ENCODE data around the gene GPBAR1. TPM values are rescaled to one million over a fixed set of nuclear protein-coding genes. Genes with fewer than 3 reads are reported as not detected.

The GPBAR1 gene
- total and polyA plus RNA-seq, 12 donors: 0.36 to 3.7 (median 1.5) TPM

DNA sequence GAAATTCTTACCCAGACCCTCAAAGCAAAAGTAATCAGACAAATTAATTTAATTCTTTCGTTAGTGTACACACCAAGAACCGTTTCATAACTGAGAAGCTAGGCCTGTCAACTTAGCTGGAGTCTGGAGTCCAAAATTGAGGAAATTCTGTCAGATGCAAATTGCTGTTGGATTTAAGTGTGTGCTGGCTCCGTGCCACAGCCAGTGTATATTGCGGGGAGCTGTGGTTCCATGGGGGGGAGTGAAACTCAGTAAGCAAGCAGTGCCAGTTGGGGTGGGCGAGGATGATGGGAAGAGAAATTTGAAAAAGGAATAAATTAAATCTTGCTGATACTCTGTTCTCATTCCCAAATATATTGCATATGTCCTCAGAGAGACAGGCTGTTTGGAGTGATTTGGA is 39.8 kb upstream of the GPBAR1 start:
- Histone ChIP-seq H3K4me3 (peak overlapping the region in 1 of 10 donors; percentile 97), H3K36me3 (peaks cover 0 to 71% (median 11%) of the 10 kb centered on the region in 9 donors), H3K4me1 (peaks cover 11 to 85% (median 69%) of the 10 kb centered on the region in 9 donors), H3K9me3 (no peaks in the 10 kb centered on the region), H3K27ac (peak overlapping the region in 2 of 10 donors; percentile 23 to 99), H3K27me3 (no peaks in the 10 kb centered on the region)
- 61 to 65% methylated on average over 5 of the region's 5 CpGs for WGBS, 2 donors
- TF ChIP-seq, protein P1, sequence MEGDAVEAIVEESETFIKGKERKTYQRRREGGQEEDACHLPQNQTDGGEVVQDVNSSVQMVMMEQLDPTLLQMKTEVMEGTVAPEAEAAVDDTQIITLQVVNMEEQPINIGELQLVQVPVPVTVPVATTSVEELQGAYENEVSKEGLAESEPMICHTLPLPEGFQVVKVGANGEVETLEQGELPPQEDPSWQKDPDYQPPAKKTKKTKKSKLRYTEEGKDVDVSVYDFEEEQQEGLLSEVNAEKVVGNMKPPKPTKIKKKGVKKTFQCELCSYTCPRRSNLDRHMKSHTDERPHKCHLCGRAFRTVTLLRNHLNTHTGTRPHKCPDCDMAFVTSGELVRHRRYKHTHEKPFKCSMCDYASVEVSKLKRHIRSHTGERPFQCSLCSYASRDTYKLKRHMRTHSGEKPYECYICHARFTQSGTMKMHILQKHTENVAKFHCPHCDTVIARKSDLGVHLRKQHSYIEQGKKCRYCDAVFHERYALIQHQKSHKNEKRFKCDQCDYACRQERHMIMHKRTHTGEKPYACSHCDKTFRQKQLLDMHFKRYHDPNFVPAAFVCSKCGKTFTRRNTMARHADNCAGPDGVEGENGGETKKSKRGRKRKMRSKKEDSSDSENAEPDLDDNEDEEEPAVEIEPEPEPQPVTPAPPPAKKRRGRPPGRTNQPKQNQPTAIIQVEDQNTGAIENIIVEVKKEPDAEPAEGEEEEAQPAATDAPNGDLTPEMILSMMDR (IDR thresholded peaks at IDR 0.05): no peak
- intact Hi-C loops (cut with DNase I): loop anchor here in 1 of 10 donors (5.0 kb wide), 1 partner anchor 36 kb away; no protein-coding TSS in a partner anchor
- ATAC-seq (no peak), DNase-seq (peak in 1 of 2 donors; percentile 18)

DNA sequence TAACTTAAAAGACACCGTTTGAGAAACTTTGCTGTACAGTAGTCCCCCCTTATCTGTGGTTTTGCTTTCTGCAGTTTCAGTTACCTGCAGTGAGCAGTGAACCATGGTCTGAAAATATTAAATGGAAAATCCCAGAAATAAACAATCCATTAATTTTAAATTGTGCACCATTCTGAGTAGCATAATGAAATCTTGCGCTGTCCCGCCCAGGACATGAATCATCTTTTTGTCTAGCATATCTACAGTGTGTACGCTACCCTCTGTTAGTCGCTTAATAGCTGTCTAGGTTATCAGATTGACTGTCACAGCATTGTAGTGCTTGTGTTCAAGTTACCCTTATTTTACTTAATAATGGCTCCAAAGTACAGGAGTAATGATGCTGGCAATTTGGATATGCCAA is 37.8 kb upstream of the GPBAR1 start:
- H3K4me3 ChIP-seq: no peak overlapping the region
- peaks cover 0 to 91% (median 20%) of the 10 kb centered on the region in 9 donors for H3K36me3 ChIP-seq
- ATAC-seq (no peak), DNase-seq (no peak)
- no peaks in the 10 kb centered on the region for H3K27me3 ChIP-seq
- H3K27ac ChIP-seq: peak overlapping the region in 1 of 10 donors; percentile 27
- 84 to 87% methylated on average over 5 of the region's 5 CpGs for WGBS, 2 donors
- H3K4me1 ChIP-seq: peaks cover 11 to 97% (median 65%) of the 10 kb centered on the region in 9 donors
- intact Hi-C loops (cut with DNase I): loop anchor here in 1 of 10 donors (5.0 kb wide), 1 partner anchor 34 kb away; no protein-coding TSS in a partner anchor
- H3K9me3 ChIP-seq: no peaks in the 10 kb centered on the region
- TF ChIP-seq, protein P1 (IDR thresholded peaks at IDR 0.05): no peak

DNA sequence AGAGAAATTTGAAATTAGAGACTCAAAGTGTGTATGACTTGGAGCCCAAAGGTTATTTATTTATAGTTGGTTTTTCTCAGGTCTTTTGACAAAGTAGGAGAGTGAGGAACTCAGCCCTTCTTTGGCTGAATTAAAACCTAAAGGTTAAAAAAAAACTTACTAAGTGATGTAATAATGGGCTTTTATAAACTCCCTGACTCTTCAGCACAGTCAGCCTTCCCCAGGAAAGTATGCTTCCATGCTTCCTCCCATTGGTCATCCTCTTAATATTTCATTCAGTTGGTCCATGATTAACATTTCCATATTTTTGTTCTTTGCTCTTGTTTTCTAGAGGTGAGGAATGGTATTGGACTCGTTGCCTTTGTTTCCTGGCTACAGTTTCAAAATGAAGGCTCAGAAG is 36.6 kb upstream of the GPBAR1 start:
- ATAC-seq (no peak), DNase-seq (no peak)
- TF ChIP-seq, protein P1 (IDR thresholded peaks at IDR 0.05): no peak
- Histone ChIP-seq H3K27me3 (no peaks in the 10 kb centered on the region), H3K4me1 (peaks cover 6 to 97% (median 65%) of the 10 kb centered on the region in 9 donors), H3K4me3 (no peak overlapping the region), H3K27ac (peak overlapping the region in 1 of 10 donors; percentile 16), H3K36me3 (peaks cover 0 to 95% (median 26%) of the 10 kb centered on the region in 9 donors), H3K9me3 (no peaks in the 10 kb centered on the region)
- WGBS, 2 donors: 61 to 63% methylated on average over 1 of the region's 1 CpG
- intact Hi-C loops (cut with DNase I): loop anchor here in 1 of 10 donors (5.0 kb wide), 1 partner anchor 33 kb away; no protein-coding TSS in a partner anchor

DNA sequence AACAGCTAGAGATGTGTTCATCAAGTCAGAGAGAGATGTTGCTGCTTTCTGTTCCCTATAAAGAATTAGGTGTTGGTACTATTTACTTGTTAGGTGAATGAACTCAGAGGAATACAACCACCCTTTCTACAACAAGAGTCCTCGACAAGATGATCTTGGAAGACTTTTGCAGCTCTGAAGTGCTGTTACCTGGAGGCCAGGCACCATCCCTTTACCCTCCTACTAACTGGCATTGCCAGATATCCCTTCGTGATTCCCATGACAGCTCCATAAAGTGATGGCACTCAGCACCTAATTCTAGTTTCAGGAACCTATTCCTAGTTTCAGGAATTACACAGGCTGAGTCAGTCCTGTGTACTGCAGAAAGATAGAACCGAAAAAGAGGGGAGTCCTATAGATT is 33.9 kb upstream of the GPBAR1 start:
- DNase-seq (no peak), ATAC-seq (no peak)
- peaks cover 0 to 95% (median 47%) of the 10 kb centered on the region in 9 donors for H3K36me3 ChIP-seq
- no peaks in the 10 kb centered on the region for H3K27me3 ChIP-seq
- 74 to 83% methylated on average over 3 of the region's 3 CpGs for WGBS, 2 donors
- no peak overlapping the region for H3K27ac ChIP-seq
- peaks cover 0 to 95% (median 55%) of the 10 kb centered on the region in 9 donors for H3K4me1 ChIP-seq
- TF ChIP-seq, protein P1 (IDR thresholded peaks at IDR 0.05): no peak
- intact Hi-C loops (cut with DNase I): no loop called here
- no peak overlapping the region for H3K4me3 ChIP-seq
- H3K9me3 ChIP-seq: no peaks in the 10 kb centered on the region
